ENCODE data around the gene SORCS2. TPM values are rescaled to one million over a fixed set of nuclear protein-coding genes. Genes with fewer than 3 reads are reported as not detected.
A peak's percentile ranks its signal among the peaks of the same experiment; 100 is the strongest.

SORCS2 gene
- total RNA-seq, 2 donors from 2014 or later: not detected

DNA sequence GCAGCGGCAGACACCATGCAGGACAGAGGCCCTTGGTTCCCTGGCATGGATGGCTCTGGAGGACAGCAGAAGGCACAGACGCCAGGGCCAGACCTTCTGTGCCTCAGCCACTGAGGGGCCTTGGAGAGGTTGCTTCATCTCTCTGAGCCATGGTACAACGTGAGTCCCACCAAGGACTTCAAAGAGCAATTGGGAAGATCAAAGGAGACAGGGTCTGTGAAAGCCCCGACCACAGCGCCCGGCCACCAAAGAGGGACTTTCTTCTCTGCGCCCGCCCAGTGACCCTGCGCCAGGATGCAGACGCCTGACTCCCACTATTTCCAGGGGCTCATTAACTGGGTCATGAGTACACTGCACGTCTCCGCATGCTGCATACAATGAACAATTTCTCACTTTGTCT is 573.3 kb downstream of the SORCS2 start:
- no peaks in the 10 kb centered on the region for H3K9me3 ChIP-seq (ENCODE audit: control insufficient read depth, low read length, poor library complexity, severe bottlenecking)
- Mint-ChIP-seq H3K4me3 (no peak overlapping the region), H3K27ac (peak overlapping the region; percentile 62), H3K36me3 (ENCODE audit: low read depth) (no peaks in the 10 kb centered on the region), H3K27me3 (no peaks in the 10 kb centered on the region), H3K4me1 (peaks cover 8% of the 10 kb centered on the region)
- ATAC-seq: no peak
- DNase-seq: no peak

DNA sequence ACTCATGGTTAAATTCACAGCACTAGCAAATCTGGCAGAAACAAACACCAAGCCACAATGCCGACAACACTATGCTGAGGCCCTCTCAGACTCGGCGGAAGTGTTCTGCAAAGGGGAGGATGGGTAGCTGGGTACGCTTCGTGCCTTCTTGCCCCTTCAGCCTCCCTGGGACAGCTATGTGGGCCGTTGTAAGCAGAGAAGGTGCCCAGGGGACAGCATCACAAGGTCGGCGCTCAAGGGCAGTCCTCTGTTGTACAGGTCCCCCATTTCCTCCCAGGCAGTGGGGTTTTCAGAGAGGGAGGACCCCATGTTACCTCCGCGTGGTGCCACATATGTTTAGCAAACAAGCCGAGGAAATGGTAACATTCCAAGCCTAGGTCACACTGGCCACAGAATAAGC is 573.7 kb downstream of the SORCS2 start:
- H3K27me3 Mint-ChIP-seq: no peaks in the 10 kb centered on the region
- no peaks in the 10 kb centered on the region for H3K9me3 ChIP-seq (ENCODE audit: control insufficient read depth, low read length, poor library complexity, severe bottlenecking)
- no peak for DNase-seq
- H3K4me3 Mint-ChIP-seq: no peak overlapping the region
- ATAC-seq: no peak
- peak overlapping the region; percentile 62 for H3K27ac Mint-ChIP-seq
- H3K4me1 Mint-ChIP-seq: peaks cover 11% of the 10 kb centered on the region
- no peaks in the 10 kb centered on the region for H3K36me3 Mint-ChIP-seq (ENCODE audit: low read depth)

DNA sequence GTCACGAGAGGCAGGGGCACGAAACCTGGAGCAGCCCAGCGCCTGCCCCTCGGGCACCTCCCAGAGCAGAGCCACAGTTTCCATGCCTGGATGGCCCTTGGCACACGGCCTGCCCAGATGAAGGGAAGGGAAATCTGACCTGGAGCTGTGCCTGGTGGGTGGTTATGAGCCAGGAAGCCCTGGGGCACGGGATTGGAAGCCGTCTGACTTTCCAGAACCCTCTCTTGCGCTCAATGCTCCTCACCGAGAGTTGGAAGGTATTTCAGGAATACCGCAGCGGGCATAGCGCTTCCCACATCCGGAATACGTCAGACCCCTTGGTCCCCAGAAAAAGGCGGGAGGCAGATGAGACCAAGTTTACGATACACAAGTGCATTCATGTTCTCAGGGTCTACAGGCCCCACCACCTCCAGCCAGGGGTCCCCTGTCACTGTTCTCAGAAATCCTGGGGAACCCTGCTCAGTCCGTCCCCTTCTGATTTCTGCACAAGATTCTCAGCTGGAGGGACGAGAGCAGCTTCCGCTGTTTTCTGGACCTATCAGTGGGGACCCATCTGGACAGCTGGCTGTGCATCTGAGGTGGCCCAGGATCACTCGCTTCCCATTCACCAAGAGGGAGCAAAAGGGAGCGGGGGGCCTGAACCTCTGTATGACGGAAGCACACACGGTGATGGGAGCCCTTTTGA is 574.5 kb downstream of the SORCS2 start:
- ATAC-seq (no peak), DNase-seq (no peak)
- H3K9me3 ChIP-seq (ENCODE audit: control insufficient read depth, low read length, poor library complexity, severe bottlenecking): no peaks in the 10 kb centered on the region
- H3K4me3 Mint-ChIP-seq: no peak overlapping the region
- peaks cover 18% of the 10 kb centered on the region for H3K4me1 Mint-ChIP-seq
- H3K27ac Mint-ChIP-seq: no peak overlapping the region
- H3K27me3 Mint-ChIP-seq: no peaks in the 10 kb centered on the region
- no peaks in the 10 kb centered on the region for H3K36me3 Mint-ChIP-seq (ENCODE audit: low read depth)

DNA sequence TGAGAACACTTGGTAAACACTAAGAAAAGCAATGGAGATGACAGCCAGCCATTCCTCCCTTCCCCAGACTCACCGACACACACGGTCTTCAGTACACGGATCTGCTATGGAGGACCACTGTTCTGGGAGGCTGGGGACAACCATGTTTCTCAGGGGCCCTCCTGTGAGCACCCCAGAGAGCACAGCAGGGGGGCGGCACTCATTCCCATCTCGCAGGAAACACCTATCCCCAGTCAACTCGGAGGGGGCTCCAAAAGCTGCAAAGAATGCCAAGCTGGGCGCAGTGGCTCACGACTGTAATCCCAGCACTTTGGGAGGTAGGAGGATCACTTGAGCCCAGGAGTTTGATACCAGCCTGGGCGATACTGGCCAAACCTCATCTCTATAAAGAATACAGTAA is 575.2 kb downstream of the SORCS2 start:
- H3K27ac Mint-ChIP-seq: no peak overlapping the region
- no peaks in the 10 kb centered on the region for H3K9me3 ChIP-seq (ENCODE audit: control insufficient read depth, low read length, poor library complexity, severe bottlenecking)
- H3K4me3 Mint-ChIP-seq: no peak overlapping the region
- no peaks in the 10 kb centered on the region for H3K27me3 Mint-ChIP-seq
- DNase-seq (no peak), ATAC-seq (no peak)
- H3K4me1 Mint-ChIP-seq: peaks cover 20% of the 10 kb centered on the region
- H3K36me3 Mint-ChIP-seq (ENCODE audit: low read depth): no peaks in the 10 kb centered on the region

DNA sequence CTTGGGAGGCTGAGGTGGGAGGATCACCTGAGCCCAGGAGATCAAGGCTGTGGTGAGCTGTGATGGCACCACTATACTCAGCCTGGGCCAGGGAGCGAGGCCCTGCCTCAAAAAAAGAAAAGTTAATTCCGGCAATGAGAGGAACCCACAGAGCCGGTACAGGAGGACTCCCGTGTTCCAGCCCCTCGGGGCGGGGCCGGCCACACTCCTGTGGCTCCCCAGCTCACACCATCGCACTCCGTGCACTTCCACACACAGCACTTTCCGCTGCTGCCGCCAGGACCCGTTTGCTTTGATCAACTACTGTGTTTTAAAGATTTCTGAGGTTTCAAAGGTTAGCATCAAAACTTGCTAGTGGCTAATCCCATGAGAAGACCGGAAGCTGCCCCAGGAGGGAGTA is 575.6 kb downstream of the SORCS2 start:
- H3K9me3 ChIP-seq (ENCODE audit: control insufficient read depth, low read length, poor library complexity, severe bottlenecking): no peaks in the 10 kb centered on the region
- Mint-ChIP-seq H3K4me1 (peaks cover 20% of the 10 kb centered on the region), H3K4me3 (no peak overlapping the region), H3K27me3 (no peaks in the 10 kb centered on the region), H3K36me3 (ENCODE audit: low read depth) (no peaks in the 10 kb centered on the region), H3K27ac (no peak overlapping the region)
- ATAC-seq: no peak
- DNase-seq: no peak

DNA sequence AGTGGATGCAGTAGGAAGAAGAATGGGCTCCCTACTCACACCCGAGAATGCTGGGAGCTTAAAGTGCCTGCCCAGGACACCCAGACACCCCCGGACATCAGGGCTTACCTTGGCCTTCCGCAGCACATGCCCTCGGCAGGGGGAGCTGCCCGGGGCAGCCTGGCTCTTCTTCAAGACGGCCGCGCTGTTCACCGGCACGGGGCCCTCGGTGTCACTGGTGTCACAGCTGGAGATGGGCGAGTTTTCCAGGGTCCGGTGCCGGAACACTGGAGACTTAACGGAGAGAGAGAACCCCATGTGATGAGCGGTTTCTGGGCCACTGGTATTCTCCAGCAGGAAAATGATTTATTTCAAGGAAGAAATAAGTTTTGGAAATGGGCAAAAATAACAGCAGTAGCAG is 576.4 kb downstream of the SORCS2 start:
- H3K27me3 Mint-ChIP-seq: no peaks in the 10 kb centered on the region
- H3K4me3 Mint-ChIP-seq: no peak overlapping the region
- DNase-seq (no peak), ATAC-seq (no peak)
- H3K27ac Mint-ChIP-seq: no peak overlapping the region
- H3K36me3 Mint-ChIP-seq (ENCODE audit: low read depth): peaks cover 2% of the 10 kb centered on the region
- H3K9me3 ChIP-seq (ENCODE audit: control insufficient read depth, low read length, poor library complexity, severe bottlenecking): no peaks in the 10 kb centered on the region
- peaks cover 20% of the 10 kb centered on the region for H3K4me1 Mint-ChIP-seq

DNA sequence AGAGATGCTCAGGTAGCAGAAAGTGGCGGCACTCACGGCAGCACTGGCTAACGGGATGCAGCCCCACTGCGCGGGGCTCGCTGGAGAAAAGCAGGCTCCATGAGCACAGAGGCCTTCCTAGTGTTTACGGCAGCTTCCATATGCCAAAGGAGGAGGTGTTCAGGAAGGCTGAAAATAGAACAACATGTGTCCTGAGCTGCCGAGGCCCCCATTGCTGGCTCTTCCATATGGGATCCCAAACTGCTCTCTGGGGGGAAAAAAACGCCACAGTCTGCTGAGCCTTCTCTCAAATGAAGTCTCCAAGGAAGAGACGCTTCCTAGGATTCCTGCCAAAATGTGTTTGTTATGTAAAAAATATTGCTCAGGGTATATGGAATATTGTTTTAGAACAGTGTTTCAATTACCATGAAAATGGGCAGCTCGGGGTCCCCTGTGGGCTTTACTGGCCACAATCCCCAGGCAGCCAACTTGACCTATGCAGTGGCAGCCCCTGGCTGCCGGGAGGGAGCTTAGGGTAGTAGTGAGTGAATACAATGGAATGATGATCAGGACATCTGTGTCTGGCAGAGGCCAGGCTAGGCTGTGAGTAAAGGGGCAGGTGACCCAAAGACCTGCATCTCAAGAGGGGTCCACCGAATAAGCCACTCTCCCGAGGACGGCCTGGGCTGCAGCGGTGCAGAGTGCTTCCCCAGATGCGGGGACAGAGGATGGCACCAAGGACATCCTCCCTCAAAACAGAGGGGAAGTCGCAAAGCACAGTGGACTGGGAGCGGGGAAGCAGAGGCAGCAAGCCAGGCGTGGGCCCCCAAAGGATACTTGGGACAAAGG is 577.3 kb downstream of the SORCS2 start:
- no peak overlapping the region for H3K27ac Mint-ChIP-seq
- peaks cover 20% of the 10 kb centered on the region for H3K4me1 Mint-ChIP-seq
- ATAC-seq (no peak), DNase-seq (no peak)
- peak overlapping the region; percentile 73 for H3K4me3 Mint-ChIP-seq
- H3K36me3 Mint-ChIP-seq (ENCODE audit: low read depth): peaks cover 5% of the 10 kb centered on the region
- no peaks in the 10 kb centered on the region for H3K9me3 ChIP-seq (ENCODE audit: control insufficient read depth, low read length, poor library complexity, severe bottlenecking)
- no peaks in the 10 kb centered on the region for H3K27me3 Mint-ChIP-seq

DNA sequence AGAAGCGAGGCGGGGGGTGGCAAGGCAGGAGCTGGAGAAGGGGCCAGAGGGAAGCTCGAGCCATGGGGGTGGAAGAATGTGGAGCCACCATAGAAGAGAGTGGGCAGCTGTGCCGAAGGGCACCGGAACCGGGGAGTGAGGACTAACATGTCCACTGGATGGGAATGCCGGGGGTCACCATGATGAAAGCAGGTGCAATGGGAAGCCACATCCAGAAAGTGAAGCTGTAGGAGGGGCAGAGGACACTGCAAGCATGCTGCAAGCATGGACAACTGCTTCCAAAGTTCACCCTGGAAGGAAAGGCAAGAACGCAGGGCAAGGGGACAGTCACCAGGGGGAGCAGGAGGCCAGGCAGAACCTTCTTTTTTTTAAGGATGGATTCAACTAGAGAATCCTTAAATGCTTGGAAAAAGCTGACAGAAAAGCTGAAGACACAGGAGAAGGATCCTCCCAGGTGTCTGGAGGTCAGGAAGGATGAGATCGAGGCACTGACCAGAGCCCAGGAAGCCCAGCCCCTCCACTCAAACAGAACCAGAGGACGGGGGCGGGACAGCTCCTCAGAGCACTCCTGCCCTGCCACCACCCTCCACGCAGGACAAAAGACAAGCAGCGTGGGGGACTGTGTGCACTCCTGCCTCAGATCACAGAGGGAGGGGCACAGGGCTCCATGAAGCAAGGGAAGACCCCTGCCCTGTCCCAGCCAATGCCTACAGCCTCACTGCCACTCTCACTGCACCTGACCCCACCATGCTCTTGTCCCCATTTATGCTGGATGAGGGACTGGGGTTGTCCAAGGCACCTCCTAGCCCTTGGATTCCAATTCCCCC is 578.1 kb downstream of the SORCS2 start:
- ATAC-seq (no peak), DNase-seq (no peak)
- no peaks in the 10 kb centered on the region for H3K9me3 ChIP-seq (ENCODE audit: control insufficient read depth, low read length, poor library complexity, severe bottlenecking)
- H3K27me3 Mint-ChIP-seq: no peaks in the 10 kb centered on the region
- H3K27ac Mint-ChIP-seq: peak overlapping the region; percentile 79
- peaks cover 6% of the 10 kb centered on the region for H3K36me3 Mint-ChIP-seq (ENCODE audit: low read depth)
- peak overlapping the region; percentile 77 for H3K4me3 Mint-ChIP-seq
- H3K4me1 Mint-ChIP-seq: peaks cover 19% of the 10 kb centered on the region

DNA sequence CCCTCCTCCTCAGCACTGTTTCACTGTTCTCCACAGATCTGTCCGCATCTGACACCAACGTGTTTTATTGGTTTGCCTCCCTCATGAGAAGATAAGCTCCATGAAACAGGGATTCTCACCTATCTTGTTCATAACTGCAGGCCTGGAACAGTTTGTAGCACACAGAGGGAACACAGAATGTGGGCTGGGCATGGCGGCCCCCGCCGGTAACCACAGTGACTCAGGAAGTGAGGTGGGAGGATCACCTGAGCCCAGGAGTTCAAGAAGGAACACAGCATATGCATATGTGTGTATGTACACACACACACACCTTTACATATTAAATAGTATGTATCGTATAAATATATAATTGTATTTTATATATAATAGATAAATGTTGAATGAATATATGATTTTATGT is 578.7 kb downstream of the SORCS2 start:
- H3K36me3 Mint-ChIP-seq (ENCODE audit: low read depth): peaks cover 6% of the 10 kb centered on the region
- ATAC-seq (peak; percentile 91), DNase-seq (no peak)
- no peaks in the 10 kb centered on the region for H3K9me3 ChIP-seq (ENCODE audit: control insufficient read depth, low read length, poor library complexity, severe bottlenecking)
- peak overlapping the region; percentile 77 for H3K4me3 Mint-ChIP-seq
- H3K27me3 Mint-ChIP-seq: no peaks in the 10 kb centered on the region
- H3K27ac Mint-ChIP-seq: peak overlapping the region; percentile 79
- H3K4me1 Mint-ChIP-seq: peaks cover 18% of the 10 kb centered on the region

DNA sequence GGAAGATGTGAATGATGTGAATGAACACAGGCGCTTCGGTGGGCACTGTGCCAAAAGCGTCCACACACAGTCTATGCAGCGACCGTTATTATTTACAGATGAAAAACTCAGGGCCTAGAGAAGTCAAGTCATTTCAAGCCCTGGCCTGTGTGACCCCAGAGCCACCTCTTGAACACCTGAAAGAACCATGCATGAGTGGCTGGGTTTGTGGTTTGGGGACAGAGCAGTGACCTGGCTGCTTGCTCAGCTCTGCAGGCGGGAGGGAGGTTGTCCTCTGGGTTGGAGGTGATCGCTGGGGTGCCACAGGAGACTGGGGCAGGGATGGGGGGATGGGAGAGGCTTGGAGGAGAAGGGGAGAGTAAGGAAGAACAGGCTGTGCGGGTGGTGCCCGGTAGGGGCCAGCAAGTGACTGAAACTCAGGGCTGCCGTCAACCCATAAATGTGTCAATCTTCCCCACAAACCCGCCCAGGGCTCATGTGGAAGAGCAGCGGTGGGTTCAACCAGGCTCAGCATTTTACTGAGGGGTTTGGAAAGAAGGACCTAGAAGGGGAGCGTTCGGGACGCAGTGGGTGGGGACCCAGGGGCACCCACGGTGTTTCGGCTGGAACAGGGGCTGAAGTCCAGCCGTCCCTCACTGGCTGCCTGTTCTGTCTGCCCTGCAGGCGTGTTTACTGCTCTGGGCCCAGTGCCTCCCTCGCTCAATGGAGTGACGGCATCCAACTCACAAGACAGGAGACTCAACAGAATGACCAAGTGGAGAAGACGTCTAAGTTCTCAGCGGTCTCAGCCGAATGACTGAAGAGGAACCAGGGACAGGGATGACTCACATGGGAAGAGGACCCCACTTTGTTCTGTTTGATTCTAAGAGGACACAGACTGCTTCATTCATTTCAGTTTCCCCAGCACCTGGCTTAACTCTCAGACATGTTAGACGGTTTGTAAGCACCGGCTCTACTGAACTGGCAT is 579.5 kb downstream of the SORCS2 start:
- no peaks in the 10 kb centered on the region for H3K9me3 ChIP-seq (ENCODE audit: control insufficient read depth, low read length, poor library complexity, severe bottlenecking)
- no peaks in the 10 kb centered on the region for H3K27me3 Mint-ChIP-seq
- H3K4me3 Mint-ChIP-seq: no peak overlapping the region
- H3K27ac Mint-ChIP-seq: peak overlapping the region; percentile 79
- no peak for DNase-seq
- H3K4me1 Mint-ChIP-seq: peaks cover 19% of the 10 kb centered on the region
- no peak for ATAC-seq
- peaks cover 11% of the 10 kb centered on the region for H3K36me3 Mint-ChIP-seq (ENCODE audit: low read depth)

DNA sequence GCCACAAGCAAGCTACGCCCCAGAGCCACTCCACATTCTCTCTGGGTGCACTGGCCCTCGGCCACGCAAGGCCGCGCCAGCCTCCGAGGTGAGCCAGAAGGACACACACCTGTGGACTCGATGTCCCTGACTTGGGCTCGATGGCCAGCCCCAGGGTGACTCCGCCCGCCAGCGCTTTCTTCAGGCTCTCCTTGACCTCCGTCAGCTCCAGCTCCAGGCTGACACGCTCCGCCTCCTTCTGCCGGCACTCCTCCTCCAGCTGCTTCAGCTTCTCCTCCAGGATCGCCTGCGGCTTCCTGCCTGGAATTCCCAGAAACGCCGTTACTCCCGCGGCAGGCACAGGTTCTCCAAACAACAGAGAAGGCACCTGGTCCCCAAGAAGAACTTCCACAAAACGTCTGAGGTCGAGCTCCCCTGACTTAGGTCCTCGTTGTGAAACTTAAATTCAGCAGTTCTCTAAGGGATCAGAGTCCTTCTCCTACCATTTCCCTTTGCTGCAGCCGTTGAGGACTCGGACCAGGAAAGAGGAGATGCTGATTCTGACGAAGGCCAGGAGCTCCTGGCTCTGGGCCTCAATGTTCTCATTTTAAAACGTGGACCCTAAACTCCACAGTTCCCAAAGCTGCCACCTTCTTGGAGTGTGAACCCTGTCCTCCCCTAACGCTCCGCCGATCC is 580.5 kb downstream of the SORCS2 start:
- Mint-ChIP-seq H3K36me3 (ENCODE audit: low read depth) (peaks cover 13% of the 10 kb centered on the region), H3K27ac (peak overlapping the region; percentile 87)

More for the DNA sequence above, 580.5 kb downstream of the SORCS2 start:
- DNase-seq: no peak
- Mint-ChIP-seq H3K27me3 (no peaks in the 10 kb centered on the region), H3K4me3 (no peak overlapping the region), H3K4me1 (peaks cover 23% of the 10 kb centered on the region)
- no peak for ATAC-seq
- H3K9me3 ChIP-seq (ENCODE audit: control insufficient read depth, low read length, poor library complexity, severe bottlenecking): no peaks in the 10 kb centered on the region

Measured in T-helper 17 cell (primary cell).